Measurements from ENCODE around the gene CYB561D2. TPM values are rescaled to one million over a fixed set of nuclear protein-coding genes. Genes with fewer than 3 reads are reported as not detected.

CYB561D2 gene
- total RNA-seq, 4 donors from 2014 or later, result 5.4 to 12.4 (median 8.1) TPM

- Histone ChIP-seq H3K4me1 (peaks cover 14 to 19% (median 18%) of the 10 kb centered on the region in 4 donors), H3K4me3 (no peak overlapping the region), H3K27me3 (no peaks in the 10 kb centered on the region), H3K9me3 (no peaks in the 10 kb centered on the region), H3K27ac (replicated peaks in 1 of 4) (no peak overlapping the region), H3K36me3 (no peaks in the 10 kb centered on the region)
- no peak for TF ChIP-seq EP300 (IDR thresholded peaks at IDR 0.05)
- TF ChIP-seq CTCF (IDR thresholded peaks at IDR 0.05), result no peak
- TF ChIP-seq POLR2A (IDR thresholded peaks at IDR 0.05; ENCODE audit: low read depth), result no peak
- TF ChIP-seq POLR2AphosphoS5 (IDR thresholded peaks at IDR 0.05), result no peak
- 75% methylated on average over 9 of the region's 9 CpGs for WGBS
- DNase-seq (ENCODE audit: extremely low spot score), result no peak
- intact Hi-C loops (cut with DNase I), result no loop called here
Observed at GRCh38 chr3:50369012-50369670, 18.5 kb downstream of the CYB561D2 start.

GRCh38 chr3:50370594-50370993 lies 19.9 kb downstream of the CYB561D2 start:
- DNase-seq (ENCODE audit: extremely low spot score), result no peak
- Histone ChIP-seq H3K4me3 (no peak overlapping the region), H3K4me1 (peaks cover 1 to 4% (median 4%) of the 10 kb centered on the region in 4 donors), H3K27ac (replicated peaks in 1 of 4) (no peak overlapping the region), H3K36me3 (no peaks in the 10 kb centered on the region), H3K9me3 (no peaks in the 10 kb centered on the region), H3K27me3 (no peaks in the 10 kb centered on the region)
- intact Hi-C loops (cut with DNase I), result no loop called here
- TF ChIP-seq POLR2AphosphoS5 (IDR thresholded peaks at IDR 0.05), result no peak
- no peak for TF ChIP-seq CTCF (IDR thresholded peaks at IDR 0.05)
- no peak for TF ChIP-seq EP300 (IDR thresholded peaks at IDR 0.05)
- no peak for TF ChIP-seq POLR2A (IDR thresholded peaks at IDR 0.05; ENCODE audit: low read depth)
- 62% methylated on average over 12 of the region's 14 CpGs for WGBS

GRCh38 chr3:50371133-50371685 lies 20.5 kb downstream of the CYB561D2 start:
- Histone ChIP-seq H3K4me3 (no peak overlapping the region), H3K27ac (replicated peaks in 1 of 4) (no peak overlapping the region), H3K9me3 (no peaks in the 10 kb centered on the region), H3K36me3 (no peaks in the 10 kb centered on the region), H3K27me3 (no peaks in the 10 kb centered on the region), H3K4me1 (no peaks in the 10 kb centered on the region)
- 80% methylated on average over 3 of the region's 3 CpGs for WGBS
- no peak for DNase-seq (ENCODE audit: extremely low spot score)
- TF ChIP-seq POLR2A (IDR thresholded peaks at IDR 0.05; ENCODE audit: low read depth), result no peak
- no peak for TF ChIP-seq EP300 (IDR thresholded peaks at IDR 0.05)
- intact Hi-C loops (cut with DNase I), result no loop called here

- intact Hi-C loops (cut with DNase I), result no loop called here
Observed at GRCh38 chr3:50372349-50372748, 21.7 kb downstream of the CYB561D2 start.

More at GRCh38 chr3:50372349-50372748, 21.7 kb downstream of the CYB561D2 start:
- H3K9me3 ChIP-seq, result no peaks in the 10 kb centered on the region
- WGBS, result 71% methylated on average over 7 of the region's 8 CpGs
- no peak for TF ChIP-seq CTCF (IDR thresholded peaks at IDR 0.05)
- TF ChIP-seq POLR2AphosphoS5 (IDR thresholded peaks at IDR 0.05), result no peak
- TF ChIP-seq EP300 (IDR thresholded peaks at IDR 0.05), result no peak
- TF ChIP-seq POLR2A (IDR thresholded peaks at IDR 0.05; ENCODE audit: low read depth), result no peak
- no peaks in the 10 kb centered on the region for H3K27me3 ChIP-seq
- H3K4me3 ChIP-seq, result no peak overlapping the region
- no peak overlapping the region for H3K27ac ChIP-seq (replicated peaks in 1 of 4)
- no peaks in the 10 kb centered on the region for H3K4me1 ChIP-seq
- no peak for DNase-seq (ENCODE audit: extremely low spot score)
- no peaks in the 10 kb centered on the region for H3K36me3 ChIP-seq

Data from esophagus muscularis mucosa (tissue), 4 donors.